ENCODE measurements around the gene SENP6. TPM values are rescaled to one million over a fixed set of nuclear protein-coding genes. Genes with fewer than 3 reads are reported as not detected.

The SENP6 gene
- total and polyA plus RNA-seq, 9 of the 15 experiments (the other 6 are each of a cell fraction or from before 2014, with no cell fraction given): 11.1 to 79.4 (median 46.8) TPM

DNA sequence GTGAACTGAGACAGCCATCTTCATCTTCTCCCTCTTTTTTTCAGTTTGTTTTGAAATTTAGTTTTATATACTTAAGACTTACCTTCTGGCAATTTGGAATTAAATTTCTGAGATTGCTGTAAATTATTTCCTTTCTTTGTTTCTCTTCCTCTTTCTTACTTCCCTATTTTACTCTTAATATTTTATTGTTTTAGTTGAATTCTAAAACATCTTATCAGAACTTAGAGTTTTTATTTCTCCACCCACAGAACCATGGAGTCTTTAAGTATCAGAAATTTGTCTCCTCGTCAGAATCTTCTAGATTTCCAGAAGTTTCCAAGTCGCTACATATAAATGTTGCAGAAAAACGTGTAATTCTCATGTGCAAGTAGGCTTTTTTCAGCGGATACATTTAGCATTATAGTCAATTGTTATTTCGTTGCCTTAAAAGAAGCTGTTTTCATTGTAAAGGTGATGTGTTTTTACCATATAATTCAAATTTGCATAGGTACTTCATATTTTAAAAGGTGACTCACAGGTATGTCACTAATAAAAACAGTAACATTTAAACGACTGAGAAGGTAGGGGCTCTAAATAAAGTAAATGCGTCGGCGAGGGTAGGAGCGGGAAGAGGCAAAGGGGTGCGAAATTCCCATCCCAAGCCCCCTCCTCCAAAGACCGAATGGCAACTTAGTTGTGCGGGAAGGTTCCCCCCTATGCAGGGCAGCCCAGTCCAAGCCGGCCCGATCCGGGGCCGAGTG, 146.5 kb downstream of the SENP6 start (continued):
- TF ChIP-seq, protein P1, sequence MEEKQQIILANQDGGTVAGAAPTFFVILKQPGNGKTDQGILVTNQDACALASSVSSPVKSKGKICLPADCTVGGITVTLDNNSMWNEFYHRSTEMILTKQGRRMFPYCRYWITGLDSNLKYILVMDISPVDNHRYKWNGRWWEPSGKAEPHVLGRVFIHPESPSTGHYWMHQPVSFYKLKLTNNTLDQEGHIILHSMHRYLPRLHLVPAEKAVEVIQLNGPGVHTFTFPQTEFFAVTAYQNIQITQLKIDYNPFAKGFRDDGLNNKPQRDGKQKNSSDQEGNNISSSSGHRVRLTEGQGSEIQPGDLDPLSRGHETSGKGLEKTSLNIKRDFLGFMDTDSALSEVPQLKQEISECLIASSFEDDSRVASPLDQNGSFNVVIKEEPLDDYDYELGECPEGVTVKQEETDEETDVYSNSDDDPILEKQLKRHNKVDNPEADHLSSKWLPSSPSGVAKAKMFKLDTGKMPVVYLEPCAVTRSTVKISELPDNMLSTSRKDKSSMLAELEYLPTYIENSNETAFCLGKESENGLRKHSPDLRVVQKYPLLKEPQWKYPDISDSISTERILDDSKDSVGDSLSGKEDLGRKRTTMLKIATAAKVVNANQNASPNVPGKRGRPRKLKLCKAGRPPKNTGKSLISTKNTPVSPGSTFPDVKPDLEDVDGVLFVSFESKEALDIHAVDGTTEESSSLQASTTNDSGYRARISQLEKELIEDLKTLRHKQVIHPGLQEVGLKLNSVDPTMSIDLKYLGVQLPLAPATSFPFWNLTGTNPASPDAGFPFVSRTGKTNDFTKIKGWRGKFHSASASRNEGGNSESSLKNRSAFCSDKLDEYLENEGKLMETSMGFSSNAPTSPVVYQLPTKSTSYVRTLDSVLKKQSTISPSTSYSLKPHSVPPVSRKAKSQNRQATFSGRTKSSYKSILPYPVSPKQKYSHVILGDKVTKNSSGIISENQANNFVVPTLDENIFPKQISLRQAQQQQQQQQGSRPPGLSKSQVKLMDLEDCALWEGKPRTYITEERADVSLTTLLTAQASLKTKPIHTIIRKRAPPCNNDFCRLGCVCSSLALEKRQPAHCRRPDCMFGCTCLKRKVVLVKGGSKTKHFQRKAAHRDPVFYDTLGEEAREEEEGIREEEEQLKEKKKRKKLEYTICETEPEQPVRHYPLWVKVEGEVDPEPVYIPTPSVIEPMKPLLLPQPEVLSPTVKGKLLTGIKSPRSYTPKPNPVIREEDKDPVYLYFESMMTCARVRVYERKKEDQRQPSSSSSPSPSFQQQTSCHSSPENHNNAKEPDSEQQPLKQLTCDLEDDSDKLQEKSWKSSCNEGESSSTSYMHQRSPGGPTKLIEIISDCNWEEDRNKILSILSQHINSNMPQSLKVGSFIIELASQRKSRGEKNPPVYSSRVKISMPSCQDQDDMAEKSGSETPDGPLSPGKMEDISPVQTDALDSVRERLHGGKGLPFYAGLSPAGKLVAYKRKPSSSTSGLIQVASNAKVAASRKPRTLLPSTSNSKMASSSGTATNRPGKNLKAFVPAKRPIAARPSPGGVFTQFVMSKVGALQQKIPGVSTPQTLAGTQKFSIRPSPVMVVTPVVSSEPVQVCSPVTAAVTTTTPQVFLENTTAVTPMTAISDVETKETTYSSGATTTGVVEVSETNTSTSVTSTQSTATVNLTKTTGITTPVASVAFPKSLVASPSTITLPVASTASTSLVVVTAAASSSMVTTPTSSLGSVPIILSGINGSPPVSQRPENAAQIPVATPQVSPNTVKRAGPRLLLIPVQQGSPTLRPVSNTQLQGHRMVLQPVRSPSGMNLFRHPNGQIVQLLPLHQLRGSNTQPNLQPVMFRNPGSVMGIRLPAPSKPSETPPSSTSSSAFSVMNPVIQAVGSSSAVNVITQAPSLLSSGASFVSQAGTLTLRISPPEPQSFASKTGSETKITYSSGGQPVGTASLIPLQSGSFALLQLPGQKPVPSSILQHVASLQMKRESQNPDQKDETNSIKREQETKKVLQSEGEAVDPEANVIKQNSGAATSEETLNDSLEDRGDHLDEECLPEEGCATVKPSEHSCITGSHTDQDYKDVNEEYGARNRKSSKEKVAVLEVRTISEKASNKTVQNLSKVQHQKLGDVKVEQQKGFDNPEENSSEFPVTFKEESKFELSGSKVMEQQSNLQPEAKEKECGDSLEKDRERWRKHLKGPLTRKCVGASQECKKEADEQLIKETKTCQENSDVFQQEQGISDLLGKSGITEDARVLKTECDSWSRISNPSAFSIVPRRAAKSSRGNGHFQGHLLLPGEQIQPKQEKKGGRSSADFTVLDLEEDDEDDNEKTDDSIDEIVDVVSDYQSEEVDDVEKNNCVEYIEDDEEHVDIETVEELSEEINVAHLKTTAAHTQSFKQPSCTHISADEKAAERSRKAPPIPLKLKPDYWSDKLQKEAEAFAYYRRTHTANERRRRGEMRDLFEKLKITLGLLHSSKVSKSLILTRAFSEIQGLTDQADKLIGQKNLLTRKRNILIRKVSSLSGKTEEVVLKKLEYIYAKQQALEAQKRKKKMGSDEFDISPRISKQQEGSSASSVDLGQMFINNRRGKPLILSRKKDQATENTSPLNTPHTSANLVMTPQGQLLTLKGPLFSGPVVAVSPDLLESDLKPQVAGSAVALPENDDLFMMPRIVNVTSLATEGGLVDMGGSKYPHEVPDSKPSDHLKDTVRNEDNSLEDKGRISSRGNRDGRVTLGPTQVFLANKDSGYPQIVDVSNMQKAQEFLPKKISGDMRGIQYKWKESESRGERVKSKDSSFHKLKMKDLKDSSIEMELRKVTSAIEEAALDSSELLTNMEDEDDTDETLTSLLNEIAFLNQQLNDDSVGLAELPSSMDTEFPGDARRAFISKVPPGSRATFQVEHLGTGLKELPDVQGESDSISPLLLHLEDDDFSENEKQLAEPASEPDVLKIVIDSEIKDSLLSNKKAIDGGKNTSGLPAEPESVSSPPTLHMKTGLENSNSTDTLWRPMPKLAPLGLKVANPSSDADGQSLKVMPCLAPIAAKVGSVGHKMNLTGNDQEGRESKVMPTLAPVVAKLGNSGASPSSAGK (IDR thresholded peaks at IDR 0.05): peak; percentile 25; the same call in 1 of the 2 replicates
- TF ChIP-seq ZNF512 (tag; IDR thresholded peaks at IDR 0.05): peak; percentile 25; the same call in 1 of the 2 replicates
- TF ChIP-seq CBX8 (IDR thresholded peaks at IDR 0.05; ENCODE audit: borderline replicate concordance, extremely low read depth, low read depth, low read length, poor library complexity, severe bottlenecking): peak; percentile 79

Measured in K562 (cell line).